HG03457 (cell line): Measurements from ENCODE around the gene KCNH6.

ENCODE experiments used
- ATAC-seq: cut with Tn5 transposase; IDR thresholded peaks from one replicate; pipeline ENCODE4 v1.9.1; 2021; ENCODE audit warnings: moderate number of reproducible peaks; ENCODE audit not compliant: unreplicated experiment

Gene KCNH6

GRCh38 chr17:63533433-63534077 lies 10.4 kb downstream of the KCNH6 start:
- ATAC-seq: no peak

DNA sequence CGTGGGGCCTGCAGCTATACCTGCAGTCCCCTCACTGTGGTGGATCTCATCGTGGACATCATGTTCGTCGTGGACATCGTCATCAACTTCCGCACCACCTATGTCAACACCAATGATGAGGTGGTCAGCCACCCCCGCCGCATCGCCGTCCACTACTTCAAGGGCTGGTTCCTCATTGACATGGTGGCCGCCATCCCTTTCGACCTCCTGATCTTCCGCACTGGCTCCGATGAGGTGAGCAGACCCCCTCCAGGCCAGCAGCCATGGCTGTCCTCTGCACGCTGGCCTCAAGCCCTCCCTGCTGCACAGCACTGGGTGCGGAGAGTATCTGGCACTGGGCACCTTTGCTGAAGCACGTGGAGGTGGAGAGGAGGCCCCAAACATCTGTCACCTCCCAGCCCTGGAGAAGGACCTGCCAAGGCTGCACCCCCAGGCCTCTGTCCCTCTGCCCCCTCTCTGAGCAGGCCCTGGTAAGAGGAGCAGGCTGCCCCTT lies 11.0 kb downstream of the KCNH6 start:
- ATAC-seq: no peak

DNA sequence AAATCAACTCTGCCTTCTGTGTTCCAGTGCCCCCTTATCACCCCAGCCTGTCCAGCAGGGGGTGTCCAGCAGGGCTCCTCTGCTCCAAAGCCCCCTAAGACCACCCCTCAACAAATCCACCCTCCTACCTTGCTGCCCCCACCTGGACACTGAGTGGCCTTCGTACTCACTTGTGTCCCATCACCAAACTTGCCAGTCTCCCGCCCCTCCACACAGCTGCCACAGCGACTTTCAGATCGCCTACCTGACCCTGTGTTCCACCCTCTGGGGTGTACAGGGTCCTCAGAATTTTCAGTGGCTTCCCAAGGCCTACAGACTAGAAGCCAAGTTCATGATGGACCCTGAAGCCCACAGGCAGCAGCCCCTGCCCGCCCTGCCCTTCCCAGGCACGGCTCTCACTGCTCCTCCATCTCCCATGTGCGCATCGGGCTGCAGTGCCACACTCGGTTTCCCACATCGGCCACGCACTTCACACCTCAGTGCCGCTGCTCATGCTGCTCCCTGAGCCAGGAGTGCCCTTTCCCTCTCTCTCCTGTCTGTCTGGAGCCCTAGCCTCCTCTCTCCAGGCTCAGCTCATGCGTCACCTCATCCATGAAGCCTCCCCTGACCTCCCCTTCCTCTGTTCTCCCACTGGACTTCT lies 11.8 kb downstream of the KCNH6 start:
- no peak for ATAC-seq

DNA sequence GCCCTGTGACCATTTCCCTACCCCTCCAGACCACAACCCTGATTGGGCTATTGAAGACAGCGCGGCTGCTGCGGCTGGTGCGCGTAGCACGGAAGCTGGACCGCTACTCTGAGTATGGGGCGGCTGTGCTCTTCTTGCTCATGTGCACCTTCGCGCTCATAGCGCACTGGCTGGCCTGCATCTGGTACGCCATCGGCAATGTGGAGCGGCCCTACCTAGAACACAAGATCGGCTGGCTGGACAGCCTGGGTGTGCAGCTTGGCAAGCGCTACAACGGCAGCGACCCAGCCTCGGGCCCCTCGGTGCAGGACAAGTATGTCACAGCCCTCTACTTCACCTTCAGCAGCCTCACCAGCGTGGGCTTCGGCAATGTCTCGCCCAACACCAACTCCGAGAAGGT lies 12.5 kb downstream of the KCNH6 start:
- ATAC-seq: no peak

GRCh38 chr17:63537001-63537400 lies 13.8 kb downstream of the KCNH6 start:
- no peak for ATAC-seq

DNA sequence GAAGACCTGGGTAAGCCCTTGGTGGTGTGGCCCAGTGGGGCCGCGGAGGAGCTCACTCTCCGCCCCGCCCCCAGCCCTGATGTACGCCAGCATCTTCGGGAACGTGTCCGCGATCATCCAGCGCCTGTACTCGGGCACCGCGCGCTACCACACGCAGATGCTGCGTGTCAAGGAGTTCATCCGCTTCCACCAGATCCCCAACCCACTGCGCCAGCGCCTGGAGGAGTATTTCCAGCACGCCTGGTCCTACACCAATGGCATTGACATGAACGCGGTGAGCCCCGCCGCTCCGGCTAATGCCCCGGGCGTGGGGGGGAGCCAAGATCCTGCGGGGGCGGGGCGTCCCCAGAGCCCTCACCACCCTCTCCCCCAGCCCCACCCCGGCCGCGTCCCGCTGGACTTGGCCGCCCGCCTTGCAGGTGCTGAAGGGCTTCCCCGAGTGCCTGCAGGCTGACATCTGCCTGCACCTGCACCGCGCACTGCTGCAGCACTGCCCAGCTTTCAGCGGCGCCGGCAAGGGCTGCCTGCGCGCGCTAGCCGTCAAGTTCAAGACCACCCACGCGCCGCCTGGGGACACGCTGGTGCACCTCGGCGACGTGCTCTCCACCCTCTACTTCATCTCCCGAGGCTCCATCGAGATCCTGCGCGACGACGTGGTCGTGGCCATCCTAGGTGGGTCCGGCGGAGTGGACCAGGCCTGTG lies 15.0 kb downstream of the KCNH6 start:
- no peak for ATAC-seq

GRCh38 chr17:63538693-63539595 lies 15.8 kb downstream of the KCNH6 start:
- ATAC-seq: no peak

DNA sequence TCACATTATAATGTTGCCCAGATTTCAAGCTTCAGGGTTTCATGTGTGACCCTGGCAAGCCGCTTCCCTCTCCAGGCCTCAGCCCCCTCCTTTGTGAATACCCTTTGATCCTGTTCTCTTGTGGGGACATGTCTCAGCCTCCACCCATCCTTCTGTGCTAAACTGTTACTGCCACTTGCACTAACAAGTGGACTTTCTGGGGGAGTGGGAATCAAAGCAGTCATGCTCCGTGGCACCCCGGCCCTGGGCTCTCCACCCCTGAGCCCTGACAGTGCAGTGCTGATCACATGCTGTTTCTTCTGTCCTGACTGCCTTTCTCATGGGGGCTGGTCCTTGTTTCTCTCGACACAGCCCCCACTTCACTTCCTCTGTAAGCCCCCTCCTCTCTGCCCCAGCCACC lies 17.4 kb downstream of the KCNH6 start:
- ATAC-seq: no peak

DNA sequence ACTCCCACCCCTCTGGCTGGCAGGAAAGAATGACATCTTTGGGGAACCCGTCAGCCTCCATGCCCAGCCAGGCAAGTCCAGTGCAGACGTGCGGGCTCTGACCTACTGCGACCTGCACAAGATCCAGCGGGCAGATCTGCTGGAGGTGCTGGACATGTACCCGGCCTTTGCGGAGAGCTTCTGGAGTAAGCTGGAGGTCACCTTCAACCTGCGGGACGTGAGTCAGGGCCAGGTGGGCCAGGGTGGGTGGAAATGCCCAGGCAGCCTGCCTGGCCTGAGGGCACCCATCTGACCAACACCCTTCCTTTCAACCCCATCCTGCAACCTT lies 19.0 kb downstream of the KCNH6 start:
- no peak for ATAC-seq

DNA sequence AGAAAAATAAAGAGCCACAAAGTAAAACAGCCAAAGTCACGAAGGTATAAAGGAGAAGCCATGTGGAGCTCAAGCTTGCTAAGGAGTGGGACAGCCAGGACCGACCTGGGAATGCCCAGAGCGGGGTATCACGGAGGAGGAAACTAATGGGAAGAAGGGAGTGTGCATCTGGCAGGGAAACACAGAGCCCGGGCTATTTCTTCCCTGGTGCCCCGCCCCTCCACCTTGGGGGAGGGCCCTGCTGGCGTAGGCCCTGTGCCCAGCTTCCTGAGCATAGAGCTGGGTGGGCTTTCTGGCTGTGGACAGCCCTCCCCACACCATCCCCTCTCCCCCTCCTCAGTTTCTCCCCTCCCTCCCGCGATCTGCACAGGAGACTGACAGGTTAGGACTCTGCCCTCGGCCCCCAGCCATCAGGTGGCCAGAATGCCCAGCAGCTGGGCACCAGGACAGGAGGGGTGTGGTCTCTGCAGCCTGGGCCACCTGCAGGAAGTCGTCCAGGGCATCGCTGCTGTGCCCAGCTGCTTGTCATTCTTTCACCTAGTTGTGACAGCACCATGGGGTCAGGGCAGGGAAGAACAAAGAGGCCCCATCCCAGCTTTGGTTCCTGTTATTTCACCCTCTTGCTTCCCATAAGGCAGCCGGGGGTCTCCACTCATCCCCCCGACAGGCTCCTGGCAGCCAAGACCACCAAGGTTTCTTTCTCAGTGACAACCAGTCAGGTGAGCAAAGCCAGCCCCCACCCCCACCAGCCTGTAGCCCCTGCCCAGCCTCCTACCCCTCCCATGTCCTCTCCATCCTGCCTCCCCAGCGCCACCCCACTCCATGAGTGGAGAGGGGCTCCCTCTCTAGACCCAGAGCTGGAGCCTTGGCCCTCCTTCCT lies 20.0 kb downstream of the KCNH6 start:
- no peak for ATAC-seq

GRCh38 chr17:63543822-63544420 lies 20.8 kb downstream of the KCNH6 start:
- no peak for ATAC-seq

- no peak for ATAC-seq
Observed at GRCh38 chr17:63544467-63545301, 21.5 kb downstream of the KCNH6 start.

- ATAC-seq: no peak
Observed at GRCh38 chr17:63546308-63547082, 23.3 kb downstream of the KCNH6 start.

DNA sequence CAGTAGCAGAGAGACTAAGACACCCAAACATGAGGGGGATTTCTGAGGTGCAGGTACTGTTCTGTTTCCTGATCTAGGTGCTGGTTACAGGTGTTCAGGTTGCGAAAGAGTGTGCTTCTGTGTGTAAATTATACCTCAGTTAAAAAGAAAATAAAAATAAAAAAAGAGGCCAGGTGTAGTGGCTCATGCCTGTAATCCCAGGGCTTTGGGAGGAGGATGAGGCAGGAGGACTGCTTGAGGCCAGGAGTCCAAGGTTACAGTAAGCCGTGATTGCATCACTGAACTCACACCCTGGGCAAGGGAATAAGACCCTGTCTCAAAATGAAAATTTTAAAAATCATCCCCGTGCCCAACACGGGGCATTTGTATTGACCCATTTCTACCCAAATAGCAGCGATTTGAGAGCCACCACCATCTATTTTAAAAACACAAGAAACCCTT lies 23.9 kb downstream of the KCNH6 start:
- no peak for ATAC-seq

DNA sequence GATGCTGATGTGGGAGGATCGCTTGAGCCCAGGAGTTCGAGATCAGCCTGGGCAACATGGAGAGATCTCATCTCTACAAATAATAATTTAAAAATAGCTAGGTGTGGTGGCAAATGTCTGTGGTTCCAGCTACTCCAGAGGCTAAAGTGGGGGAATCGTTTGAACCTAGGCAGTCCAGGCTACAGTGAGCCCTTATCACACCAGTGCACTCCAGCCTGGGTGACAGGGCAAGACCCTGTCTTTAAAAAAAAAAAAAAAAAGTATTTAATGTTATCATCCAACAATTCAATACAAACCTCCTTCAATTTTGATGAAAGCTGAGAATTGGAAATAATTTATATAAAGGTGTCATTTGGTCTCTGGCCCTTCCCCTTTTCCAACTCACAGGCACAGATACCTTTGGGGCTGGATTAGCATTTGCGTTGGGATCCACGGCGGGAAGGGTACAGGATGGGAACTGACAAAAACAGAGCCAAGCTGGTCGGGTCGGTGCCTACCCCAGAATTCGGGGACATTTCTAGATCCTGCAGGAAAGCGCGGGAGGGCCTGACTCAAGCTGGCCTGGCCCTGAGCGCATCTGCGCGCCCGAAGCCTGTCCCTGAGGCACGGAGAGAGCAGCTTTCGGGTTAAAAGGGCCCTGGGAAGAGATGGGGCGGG lies 26.3 kb downstream of the KCNH6 start:
- peak; percentile 17 for ATAC-seq

- ATAC-seq: peak; percentile 93
Observed at GRCh38 chr17:63549946-63550816, 27.0 kb downstream of the KCNH6 start, which contains the start of gene DCAF7. Gene DCAF7 (plus strand): TSS chr17:63550477. CDS start chr17:63550678, 201 bp downstream.
